ENCODE measurements around the gene WFIKKN2. TPM values are rescaled to one million over a fixed set of nuclear protein-coding genes. Genes with fewer than 3 reads are reported as not detected.

Gene WFIKKN2
- total and polyA plus RNA-seq, 10 of the 15 experiments (the other 5 are each of a cell fraction or from before 2014, with no cell fraction given): 0.06 TPM; not detected in 9

DNA sequence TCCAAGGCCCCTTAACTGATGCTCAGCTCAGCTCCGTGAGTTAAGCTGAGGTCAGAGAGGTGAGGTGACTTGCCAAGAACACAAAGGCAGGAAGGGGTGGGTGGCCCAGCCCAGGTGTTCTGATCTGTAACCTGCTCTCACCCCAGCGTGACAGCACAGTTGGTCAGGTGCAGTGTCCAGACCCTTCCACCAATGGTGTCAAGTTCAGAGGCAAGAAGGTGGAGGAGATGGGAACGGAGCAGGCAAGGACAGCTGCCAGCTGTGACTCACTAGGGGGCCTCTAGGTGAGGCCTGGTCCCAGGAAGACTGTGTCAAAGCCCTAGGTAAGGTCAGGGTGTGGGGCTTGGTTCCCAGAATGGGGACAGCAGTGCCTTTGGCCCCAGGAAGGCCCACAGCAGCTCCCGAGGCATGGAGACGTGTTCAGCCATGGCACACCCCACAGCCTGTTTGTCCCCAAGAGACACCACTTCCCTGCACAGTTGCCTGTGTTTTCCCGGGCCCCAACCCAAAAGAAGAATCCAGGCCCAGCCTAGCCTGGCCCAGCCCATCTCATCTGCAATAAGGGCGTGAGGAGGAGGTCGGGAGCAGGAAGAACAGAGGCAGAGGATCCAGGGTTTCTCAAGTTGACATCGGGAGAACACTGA lies 7.2 kb downstream of the WFIKKN2 start (continued):
- TF ChIP-seq, protein P1, sequence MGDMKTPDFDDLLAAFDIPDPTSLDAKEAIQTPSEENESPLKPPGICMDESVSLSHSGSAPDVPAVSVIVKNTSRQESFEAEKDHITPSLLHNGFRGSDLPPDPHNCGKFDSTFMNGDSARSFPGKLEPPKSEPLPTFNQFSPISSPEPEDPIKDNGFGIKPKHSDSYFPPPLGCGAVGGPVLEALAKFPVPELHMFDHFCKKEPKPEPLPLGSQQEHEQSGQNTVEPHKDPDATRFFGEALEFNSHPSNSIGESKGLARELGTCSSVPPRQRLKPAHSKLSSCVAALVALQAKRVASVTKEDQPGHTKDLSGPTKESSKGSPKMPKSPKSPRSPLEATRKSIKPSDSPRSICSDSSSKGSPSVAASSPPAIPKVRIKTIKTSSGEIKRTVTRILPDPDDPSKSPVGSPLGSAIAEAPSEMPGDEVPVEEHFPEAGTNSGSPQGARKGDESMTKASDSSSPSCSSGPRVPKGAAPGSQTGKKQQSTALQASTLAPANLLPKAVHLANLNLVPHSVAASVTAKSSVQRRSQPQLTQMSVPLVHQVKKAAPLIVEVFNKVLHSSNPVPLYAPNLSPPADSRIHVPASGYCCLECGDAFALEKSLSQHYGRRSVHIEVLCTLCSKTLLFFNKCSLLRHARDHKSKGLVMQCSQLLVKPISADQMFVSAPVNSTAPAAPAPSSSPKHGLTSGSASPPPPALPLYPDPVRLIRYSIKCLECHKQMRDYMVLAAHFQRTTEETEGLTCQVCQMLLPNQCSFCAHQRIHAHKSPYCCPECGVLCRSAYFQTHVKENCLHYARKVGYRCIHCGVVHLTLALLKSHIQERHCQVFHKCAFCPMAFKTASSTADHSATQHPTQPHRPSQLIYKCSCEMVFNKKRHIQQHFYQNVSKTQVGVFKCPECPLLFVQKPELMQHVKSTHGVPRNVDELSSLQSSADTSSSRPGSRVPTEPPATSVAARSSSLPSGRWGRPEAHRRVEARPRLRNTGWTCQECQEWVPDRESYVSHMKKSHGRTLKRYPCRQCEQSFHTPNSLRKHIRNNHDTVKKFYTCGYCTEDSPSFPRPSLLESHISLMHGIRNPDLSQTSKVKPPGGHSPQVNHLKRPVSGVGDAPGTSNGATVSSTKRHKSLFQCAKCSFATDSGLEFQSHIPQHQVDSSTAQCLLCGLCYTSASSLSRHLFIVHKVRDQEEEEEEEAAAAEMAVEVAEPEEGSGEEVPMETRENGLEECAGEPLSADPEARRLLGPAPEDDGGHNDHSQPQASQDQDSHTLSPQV (IDR thresholded peaks at IDR 0.05): no peak
- TF ChIP-seq NR2C2 (IDR thresholded peaks at IDR 0.05; ENCODE audit: borderline replicate concordance, control insufficient read depth, insufficient read length, low read depth) (no peak), DPF2 (IDR thresholded peaks at IDR 0.05) (no peak), WRNIP1 (IDR thresholded peaks at IDR 0.05; ENCODE audit: borderline replicate concordance, low read depth, low read length) (no peak), CHD1 (IDR thresholded peaks at IDR 0.05; ENCODE audit: low read depth, low read length) (no peak), MTA2 (IDR thresholded peaks at IDR 0.05; ENCODE audit: low read depth) (no peak)
- TF ChIP-seq, protein P2, sequence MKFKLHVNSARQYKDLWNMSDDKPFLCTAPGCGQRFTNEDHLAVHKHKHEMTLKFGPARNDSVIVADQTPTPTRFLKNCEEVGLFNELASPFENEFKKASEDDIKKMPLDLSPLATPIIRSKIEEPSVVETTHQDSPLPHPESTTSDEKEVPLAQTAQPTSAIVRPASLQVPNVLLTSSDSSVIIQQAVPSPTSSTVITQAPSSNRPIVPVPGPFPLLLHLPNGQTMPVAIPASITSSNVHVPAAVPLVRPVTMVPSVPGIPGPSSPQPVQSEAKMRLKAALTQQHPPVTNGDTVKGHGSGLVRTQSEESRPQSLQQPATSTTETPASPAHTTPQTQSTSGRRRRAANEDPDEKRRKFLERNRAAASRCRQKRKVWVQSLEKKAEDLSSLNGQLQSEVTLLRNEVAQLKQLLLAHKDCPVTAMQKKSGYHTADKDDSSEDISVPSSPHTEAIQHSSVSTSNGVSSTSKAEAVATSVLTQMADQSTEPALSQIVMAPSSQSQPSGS (IDR thresholded peaks at IDR 0.05; ENCODE audit: low read length): no peak

Data from GM12878 (cell line).